HepG2 (cell line): ENCODE data around the gene SLC12A9. TPM values are rescaled to one million over a fixed set of nuclear protein-coding genes. Genes with fewer than 3 reads are reported as not detected.
A peak's percentile ranks its signal among the peaks of the same experiment; 100 is the strongest.
"Not testable (repeated sequence)": the region's sequence is repeated elsewhere in the genome, so short reads cannot be mapped to it uniquely, and the experiment has no call there.

Experiments used
- CEBPG ChIP-seq: IDR thresholded peaks from 2 replicates; pipeline ENCODE4 v1.6.1; 2016
- FOXA3 ChIP-seq: IDR thresholded peaks from 2 replicates; pipeline ENCODE4 v1.6.1; 2016; ENCODE audit warnings: missing genetic modification reagents, missing compliant biosample characterization
- GATAD2A ChIP-seq: IDR thresholded peaks from 2 replicates; pipeline ENCODE4 v1.6.1; 2016
- HOXA3 ChIP-seq: sonication (generic); formaldehyde crosslinking; IDR thresholded peaks from 2 replicates; pipeline ENCODE4 v1.5.0; 2020; ENCODE audit warnings: missing genetic modification reagents
- MYC ChIP-seq: sonication (generic); formaldehyde crosslinking; IDR thresholded peaks from 2 replicates; pipeline ENCODE4 v1.9.0; 2021; ENCODE audit warnings: missing genetic modification reagents, borderline replicate concordance
- NR2F6 ChIP-seq, 2 experiments: IDR thresholded peaks; 2 replicates each; pipeline ENCODE4 v1.6.1; 2016; ENCODE audit warnings: antibody characterized with exemption in 1 of 2, mild to moderate bottlenecking in 1 of 2
- POGZ ChIP-seq: sonication (generic); formaldehyde crosslinking; IDR thresholded peaks from 2 replicates; pipeline ENCODE4 v1.4.0; 2020; ENCODE audit warnings: mild to moderate bottlenecking, missing genetic modification reagents
- RCOR2 ChIP-seq: IDR thresholded peaks from 2 replicates; pipeline ENCODE4 v1.6.1; 2016; ENCODE audit warnings: missing biosample characterization, missing genetic modification reagents
- TEAD3 ChIP-seq: optimal IDR thresholded peaks from 2 replicates; pipeline ENCODE3; 2016; ENCODE audit warnings: borderline replicate concordance
- ZBTB7A ChIP-seq: sonication (generic); formaldehyde crosslinking; IDR thresholded peaks from 2 replicates; pipeline ENCODE4 v1.8.0; 2022; ENCODE audit warnings: mild to moderate bottlenecking, missing genetic modification reagents
- ZMYM3 ChIP-seq: sonication (generic); formaldehyde crosslinking; IDR thresholded peaks from 2 replicates; pipeline ENCODE4 v1.5.1; 2020; ENCODE audit warnings: mild to moderate bottlenecking, missing genetic modification reagents
- ZMYM4 ChIP-seq: sonication (generic); formaldehyde crosslinking; IDR thresholded peaks from 2 replicates; pipeline ENCODE4 v1.8.1; 2023; ENCODE audit warnings: mild to moderate bottlenecking, missing genetic modification reagents
- ZNF292 ChIP-seq: sonication (generic); formaldehyde crosslinking; IDR thresholded peaks from 2 replicates; pipeline ENCODE4 v1.8.1; 2022; ENCODE audit warnings: mild to moderate bottlenecking, low read depth, missing genetic modification reagents, borderline replicate concordance
- ZNF460 ChIP-seq: sonication (generic); formaldehyde crosslinking; IDR thresholded peaks from 2 replicates; pipeline ENCODE4 v1.5.1; 2020; ENCODE audit warnings: missing genetic modification reagents, mild to moderate bottlenecking, borderline replicate concordance
- ZNF768 ChIP-seq: sonication (generic); formaldehyde crosslinking; IDR thresholded peaks from 2 replicates; pipeline ENCODE4 v1.4.0; 2020; ENCODE audit warnings: missing genetic modification reagents
- polyA plus RNA-seq, 8 experiments: library from polyadenylated mRNA; depleted of rRNA in 3 of 8; stranded (reverse) in 7 of 8; unstranded in 1 of 8; fragments of >200 nt; fragmentation: Illumina TruSeq in 4 of 8; extraction: Trizol in 4 of 8; gene quantifications; 2 replicates each; pipeline versions ENCODE4 v1.2.1 to v1.2.3, GENCODE V29; 2011 to 2016; ENCODE audit warnings: low read depth in 4 of 8, missing spikeins in 1 of 8, mixed read lengths in 1 of 8; ENCODE audit not compliant: insufficient read depth in 1 of 8
- total RNA-seq, 5 experiments: library from RNA; depleted of rRNA; stranded (reverse); fragments of >200 nt; fragmentation: Illumina TruSeq; extraction: Trizol; gene quantifications; 2 replicates each; pipeline ENCODE4 v1.2.3, GENCODE V29; 2016; ENCODE audit warnings: low read depth in 1 of 5
- TF ChIP-seq, protein P1 (sequence below): sonication (generic); formaldehyde crosslinking; IDR thresholded peaks from 2 replicates; pipeline ENCODE4 v1.5.0; 2020; ENCODE audit warnings: mild to moderate bottlenecking, missing genetic modification reagents
- TF ChIP-seq, protein P2 (sequence below): IDR thresholded peaks from 2 replicates; pipeline ENCODE4 v1.6.1; 2016
- TF ChIP-seq, protein P3 (sequence below): sonication (generic); formaldehyde crosslinking; IDR thresholded peaks from 2 replicates; pipeline ENCODE4 v1.4.0; 2020; ENCODE audit warnings: mild to moderate bottlenecking, missing genetic modification reagents
- TF ChIP-seq, protein P4 (sequence below): sonication (generic); formaldehyde crosslinking; IDR thresholded peaks from 2 replicates; pipeline ENCODE4 v1.4.0; 2020; ENCODE audit warnings: missing genetic modification reagents

SLC12A9 gene
- total and polyA plus RNA-seq, 2 of the 13 experiments (the other 11 are each of a cell fraction or from before 2014, with no cell fraction given), result 8.7 to 16.6 TPM

DNA sequence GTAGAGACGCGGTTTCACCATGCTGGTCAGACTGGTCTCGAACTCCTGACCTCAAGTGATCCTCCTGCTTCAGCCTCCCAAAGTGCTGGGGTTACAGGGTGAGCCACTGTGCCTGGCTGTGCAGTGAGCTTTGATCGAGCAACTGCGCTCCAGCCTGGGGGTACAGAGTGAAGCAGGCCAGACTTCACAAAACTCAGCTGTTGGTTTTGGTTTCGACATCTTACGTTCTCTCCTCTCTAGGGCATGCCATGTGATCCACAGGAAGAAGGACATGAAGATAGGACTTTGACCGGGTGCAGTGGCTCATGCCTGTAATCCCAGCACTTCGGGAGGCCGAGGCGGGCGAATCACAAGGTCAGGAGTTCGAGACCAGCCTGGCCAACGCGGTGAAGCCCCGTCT lies 36.0 kb upstream of the SLC12A9 start (continued):
- TF ChIP-seq, protein P1, sequence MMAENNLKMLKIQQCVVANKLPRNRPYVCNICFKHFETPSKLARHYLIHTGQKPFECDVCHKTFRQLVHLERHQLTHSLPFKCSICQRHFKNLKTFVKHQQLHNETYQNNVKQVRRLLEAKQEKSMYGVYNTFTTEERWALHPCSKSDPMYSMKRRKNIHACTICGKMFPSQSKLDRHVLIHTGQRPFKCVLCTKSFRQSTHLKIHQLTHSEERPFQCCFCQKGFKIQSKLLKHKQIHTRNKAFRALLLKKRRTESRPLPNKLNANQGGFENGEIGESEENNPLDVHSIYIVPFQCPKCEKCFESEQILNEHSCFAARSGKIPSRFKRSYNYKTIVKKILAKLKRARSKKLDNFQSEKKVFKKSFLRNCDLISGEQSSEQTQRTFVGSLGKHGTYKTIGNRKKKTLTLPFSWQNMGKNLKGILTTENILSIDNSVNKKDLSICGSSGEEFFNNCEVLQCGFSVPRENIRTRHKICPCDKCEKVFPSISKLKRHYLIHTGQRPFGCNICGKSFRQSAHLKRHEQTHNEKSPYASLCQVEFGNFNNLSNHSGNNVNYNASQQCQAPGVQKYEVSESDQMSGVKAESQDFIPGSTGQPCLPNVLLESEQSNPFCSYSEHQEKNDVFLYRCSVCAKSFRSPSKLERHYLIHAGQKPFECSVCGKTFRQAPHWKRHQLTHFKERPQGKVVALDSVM (CRISPR knock-in tag), result peak; percentile 96
- TF ChIP-seq NR2F6 (IDR thresholded peaks at IDR 0.05) (0 out of 2 replicates have a peak, but pooled peaks have one; percentile 13), POGZ (CRISPR knock-in tag) (0 out of 2 replicates have a peak, but pooled peaks have one; percentile 23), RCOR2 (CRISPR knock-in tag) (0 out of 2 replicates have a peak, but pooled peaks have one; percentile 25), ZMYM3 (CRISPR knock-in tag) (peak; percentile 75; the same call in 1 of the 2 replicates), ZBTB7A (0 out of 2 replicates have a peak, but pooled peaks have one; percentile 28), FOXA3 (CRISPR knock-in tag) (0 out of 2 replicates have a peak, but pooled peaks have one; percentile 17), GATAD2A (peak; percentile 56), MYC (CRISPR knock-in tag) (0 out of 2 replicates have a peak, but pooled peaks have one; percentile 47), ZMYM4 (CRISPR knock-in tag) (0 out of 2 replicates have a peak, but pooled peaks have one; percentile 14), ZNF768 (peak; percentile 95), HOXA3 (CRISPR knock-in tag) (peak; percentile 43; the same call in 1 of the 2 replicates), ZNF460 (CRISPR knock-in tag) (peak; percentile 49; the same call in 1 of the 2 replicates), ZNF292 (peak; percentile 33; the same call in 1 of the 2 replicates), CEBPG (CRISPR knock-in tag) (peak; percentile 68), TEAD3 (peak; percentile 38)
- TF ChIP-seq NR2F6 (CRISPR knock-in tag; IDR thresholded peaks at IDR 0.05), result not testable (repeated sequence)
- TF ChIP-seq, protein P2, sequence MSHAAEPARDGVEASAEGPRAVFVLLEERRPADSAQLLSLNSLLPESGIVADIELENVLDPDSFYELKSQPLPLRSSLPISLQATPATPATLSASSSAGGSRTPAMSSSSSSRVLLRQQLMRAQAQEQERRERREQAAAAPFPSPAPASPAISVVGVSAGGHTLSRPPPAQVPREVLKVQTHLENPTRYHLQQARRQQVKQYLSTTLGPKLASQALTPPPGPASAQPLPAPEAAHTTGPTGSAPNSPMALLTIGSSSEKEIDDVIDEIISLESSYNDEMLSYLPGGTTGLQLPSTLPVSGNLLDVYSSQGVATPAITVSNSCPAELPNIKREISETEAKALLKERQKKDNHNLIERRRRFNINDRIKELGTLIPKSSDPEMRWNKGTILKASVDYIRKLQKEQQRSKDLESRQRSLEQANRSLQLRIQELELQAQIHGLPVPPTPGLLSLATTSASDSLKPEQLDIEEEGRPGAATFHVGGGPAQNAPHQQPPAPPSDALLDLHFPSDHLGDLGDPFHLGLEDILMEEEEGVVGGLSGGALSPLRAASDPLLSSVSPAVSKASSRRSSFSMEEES (CRISPR knock-in tag), result peak; percentile 77
- TF ChIP-seq, protein P3, sequence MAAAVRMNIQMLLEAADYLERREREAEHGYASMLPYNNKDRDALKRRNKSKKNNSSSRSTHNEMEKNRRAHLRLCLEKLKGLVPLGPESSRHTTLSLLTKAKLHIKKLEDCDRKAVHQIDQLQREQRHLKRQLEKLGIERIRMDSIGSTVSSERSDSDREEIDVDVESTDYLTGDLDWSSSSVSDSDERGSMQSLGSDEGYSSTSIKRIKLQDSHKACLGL, result 0 out of 2 replicates have a peak, but pooled peaks have one; percentile 33
- TF ChIP-seq, protein P4, sequence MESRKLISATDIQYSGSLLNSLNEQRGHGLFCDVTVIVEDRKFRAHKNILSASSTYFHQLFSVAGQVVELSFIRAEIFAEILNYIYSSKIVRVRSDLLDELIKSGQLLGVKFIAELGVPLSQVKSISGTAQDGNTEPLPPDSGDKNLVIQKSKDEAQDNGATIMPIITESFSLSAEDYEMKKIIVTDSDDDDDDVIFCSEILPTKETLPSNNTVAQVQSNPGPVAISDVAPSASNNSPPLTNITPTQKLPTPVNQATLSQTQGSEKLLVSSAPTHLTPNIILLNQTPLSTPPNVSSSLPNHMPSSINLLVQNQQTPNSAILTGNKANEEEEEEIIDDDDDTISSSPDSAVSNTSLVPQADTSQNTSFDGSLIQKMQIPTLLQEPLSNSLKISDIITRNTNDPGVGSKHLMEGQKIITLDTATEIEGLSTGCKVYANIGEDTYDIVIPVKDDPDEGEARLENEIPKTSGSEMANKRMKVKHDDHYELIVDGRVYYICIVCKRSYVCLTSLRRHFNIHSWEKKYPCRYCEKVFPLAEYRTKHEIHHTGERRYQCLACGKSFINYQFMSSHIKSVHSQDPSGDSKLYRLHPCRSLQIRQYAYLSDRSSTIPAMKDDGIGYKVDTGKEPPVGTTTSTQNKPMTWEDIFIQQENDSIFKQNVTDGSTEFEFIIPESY (CRISPR knock-in tag), result peak; percentile 63
